ENCODE data around the gene BTBD7.

DNA sequence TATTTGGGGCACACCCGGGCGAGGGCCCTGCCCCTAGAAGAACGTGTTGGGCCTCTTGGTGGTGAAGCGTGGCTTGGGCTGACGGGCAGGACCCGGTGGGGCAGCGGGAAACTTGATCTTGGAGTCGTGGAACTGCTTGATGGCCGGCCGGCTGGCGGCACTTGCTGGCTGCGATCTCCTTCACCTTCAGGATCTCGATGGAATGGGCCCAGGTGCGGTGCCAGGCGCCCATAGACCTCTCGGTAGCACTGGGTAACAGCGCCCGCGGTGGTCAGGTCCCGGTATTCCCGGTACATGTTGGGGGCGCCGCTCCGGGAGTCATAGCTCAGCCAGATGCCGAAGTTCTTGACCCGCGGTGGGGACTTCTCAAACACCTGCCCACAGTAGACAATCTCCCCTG, 109.3 kb downstream of the BTBD7 start:
- TF ChIP-seq CREB5 (CRISPR knock-in tag; IDR thresholded peaks at IDR 0.05; ENCODE audit: low read depth) (no peak), POU6F1 (CRISPR knock-in tag; IDR thresholded peaks at IDR 0.05; ENCODE audit: borderline replicate concordance, low read depth) (no peak), ZNF565 (CRISPR knock-in tag; conservative IDR thresholded peaks at IDR 0.05; ENCODE audit: low read depth) (no peak), TOX (CRISPR knock-in tag; IDR thresholded peaks at IDR 0.05; ENCODE audit: borderline replicate concordance) (no peak), ZC3H10 (CRISPR knock-in tag; IDR thresholded peaks at IDR 0.05) (no peak), ZFP3 (CRISPR knock-in tag; IDR thresholded peaks at IDR 0.05) (no peak), GLIS3 (CRISPR knock-in tag; IDR thresholded peaks at IDR 0.05) (no peak), ZNF8 (CRISPR knock-in tag; IDR thresholded peaks at IDR 0.05) (no peak)
- TF ChIP-seq, protein P1, sequence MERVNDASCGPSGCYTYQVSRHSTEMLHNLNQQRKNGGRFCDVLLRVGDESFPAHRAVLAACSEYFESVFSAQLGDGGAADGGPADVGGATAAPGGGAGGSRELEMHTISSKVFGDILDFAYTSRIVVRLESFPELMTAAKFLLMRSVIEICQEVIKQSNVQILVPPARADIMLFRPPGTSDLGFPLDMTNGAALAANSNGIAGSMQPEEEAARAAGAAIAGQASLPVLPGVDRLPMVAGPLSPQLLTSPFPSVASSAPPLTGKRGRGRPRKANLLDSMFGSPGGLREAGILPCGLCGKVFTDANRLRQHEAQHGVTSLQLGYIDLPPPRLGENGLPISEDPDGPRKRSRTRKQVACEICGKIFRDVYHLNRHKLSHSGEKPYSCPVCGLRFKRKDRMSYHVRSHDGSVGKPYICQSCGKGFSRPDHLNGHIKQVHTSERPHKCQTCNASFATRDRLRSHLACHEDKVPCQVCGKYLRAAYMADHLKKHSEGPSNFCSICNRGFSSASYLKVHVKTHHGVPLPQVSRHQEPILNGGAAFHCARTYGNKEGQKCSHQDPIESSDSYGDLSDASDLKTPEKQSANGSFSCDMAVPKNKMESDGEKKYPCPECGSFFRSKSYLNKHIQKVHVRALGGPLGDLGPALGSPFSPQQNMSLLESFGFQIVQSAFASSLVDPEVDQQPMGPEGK (CRISPR knock-in tag; IDR thresholded peaks at IDR 0.05; ENCODE audit: borderline replicate concordance): no peak
